Adrenal gland (tissue), 12 donors: ENCODE data around the gene MSH2. TPM values are rescaled to one million over a fixed set of nuclear protein-coding genes. Genes with fewer than 3 reads are reported as not detected.
A peak's percentile ranks its signal among the peaks of the same experiment; 100 is the strongest.

Source experiments
- DNase-seq, 7 donors: peaks; one replicate each; pipeline ENCODE4 v3.0.0-alpha.2; 2019 to 2020
- H3K27ac ChIP-seq, 5 donors: fragments of 200-600 bp; sonication (generic) in 4 of 5; 1 replicate in 3 of 5; 2 replicates in 2 of 5; pipeline versions ENCODE4 v1.5.1 to v1.8.0; 2016 to 2020; ENCODE audit warnings: mild to moderate bottlenecking in 1 of 5
- H3K27me3 ChIP-seq: fragments of 200-600 bp; 2 replicates; pipeline ENCODE4 v1.8.0; 2021
- H3K36me3 ChIP-seq, 2 donors: fragments of 200-600 bp; replicated peaks in 1 of 2; 1 replicate in 1 of 2; 2 replicates in 1 of 2; pipeline versions ENCODE4 v1.5.1 to v1.8.0; 2018 to 2022
- H3K4me1 ChIP-seq, 2 donors: fragments of 200-600 bp; replicated peaks in 1 of 2; 1 replicate in 1 of 2; 2 replicates in 1 of 2; pipeline versions ENCODE4 v1.5.1 to v1.8.0; 2018 to 2021
- H3K4me3 ChIP-seq, 4 donors: fragments of 200-600 bp; sonication (generic) in 3 of 4; one replicate each; pipeline ENCODE4 v1.5.1; 2016 to 2018
- H3K9me3 ChIP-seq, 3 donors: fragments of 200-600 bp; sonication (generic) in 1 of 3; replicated peaks in 1 of 3; 1 replicate in 2 of 3; 2 replicates in 1 of 3; pipeline versions ENCODE4 v1.5.1 to v1.8.0; 2016 to 2021
- POLR2A ChIP-seq, 2 donors: fragments of 450-650 bp; IDR thresholded peaks; one replicate each; pipeline ENCODE4 v1.6.1; 2017; ENCODE audit warnings: antibody characterized with exemption in 2 of 2, mild to moderate bottlenecking in 2 of 2, moderate library complexity in 1 of 2
- WGBS, 4 donors: extraction: QIAGEN DNeasy Blood & Tissue Kit in 2 of 4; methylation state at CpG; one replicate each; pipeline versions ENCODE4 v1.1.5 to v1.1.7; 2013 to 2017; 5-methylcytosine and 5-hydroxymethylcytosine counted together
- intact Hi-C, 2 donors: fragments of 100-400 bp; cut with DNase I; formaldehyde crosslinking; loops; one replicate each; pipeline versions ENCODE4 v1.14.1 to v1.15.0; 2022 to 2023
- polyA plus RNA-seq, 3 donors: library from polyadenylated mRNA; stranded (reverse); fragments of 200-250 nt in 2 of 3; fragments of 350-450 nt in 1 of 3; fragmentation: Illumina TruSeq in 1 of 3; extraction: RNeasy Lipid Tissue Mini Kit (QIAGEN cat#74804) in 1 of 3; gene quantifications; one replicate each; pipeline ENCODE4 v1.2.3, GENCODE V29; 2013 to 2014
- total RNA-seq, 9 donors: library from RNA; depleted of rRNA in 4 of 9; stranded (reverse); fragments of >200 nt in 4 of 9; fragments of 120-200 nt in 1 of 9; fragmentation: NEBNext Ultra II Directional in 1 of 9; extraction: Animal tissue kit (Norgen Biotek cat#: 25700) in 1 of 9; gene quantifications; one replicate each; pipeline versions ENCODE4 v1.1.0 to v1.2.4, GENCODE V29; 2013 to 2023
- TF ChIP-seq, protein P1 (sequence below), 6 experiments: fragments of 450-650 bp in 4 of 6; fragments of 200-600 bp in 2 of 6; sonication (generic) in 1 of 6; IDR thresholded peaks; 1 replicate in 5 of 6; 2 replicates in 1 of 6; pipeline versions ENCODE4 v1.5.1 to v1.8.0; 2016 to 2021; ENCODE audit warnings: antibody characterized with exemption in 6 of 6, mild to moderate bottlenecking in 2 of 6, moderate library complexity in 1 of 6
- donor health status: healthy with polysubstance abuse.
- donor health status: Bipolar disorder and iron deficiency.
- donor health status: DM: yes; HTN: yes; CAD: no.
- donor health status: DM: no; HTN: no; CAD: no.
- donor health status: DM: no; HTN: no; CAD: no.
- donor health status: DM: yes; HTN: yes; CAD: no.

Gene MSH2
- total and polyA plus RNA-seq, 12 donors = 3.9 to 44.8 (median 11.9) TPM

DNA sequence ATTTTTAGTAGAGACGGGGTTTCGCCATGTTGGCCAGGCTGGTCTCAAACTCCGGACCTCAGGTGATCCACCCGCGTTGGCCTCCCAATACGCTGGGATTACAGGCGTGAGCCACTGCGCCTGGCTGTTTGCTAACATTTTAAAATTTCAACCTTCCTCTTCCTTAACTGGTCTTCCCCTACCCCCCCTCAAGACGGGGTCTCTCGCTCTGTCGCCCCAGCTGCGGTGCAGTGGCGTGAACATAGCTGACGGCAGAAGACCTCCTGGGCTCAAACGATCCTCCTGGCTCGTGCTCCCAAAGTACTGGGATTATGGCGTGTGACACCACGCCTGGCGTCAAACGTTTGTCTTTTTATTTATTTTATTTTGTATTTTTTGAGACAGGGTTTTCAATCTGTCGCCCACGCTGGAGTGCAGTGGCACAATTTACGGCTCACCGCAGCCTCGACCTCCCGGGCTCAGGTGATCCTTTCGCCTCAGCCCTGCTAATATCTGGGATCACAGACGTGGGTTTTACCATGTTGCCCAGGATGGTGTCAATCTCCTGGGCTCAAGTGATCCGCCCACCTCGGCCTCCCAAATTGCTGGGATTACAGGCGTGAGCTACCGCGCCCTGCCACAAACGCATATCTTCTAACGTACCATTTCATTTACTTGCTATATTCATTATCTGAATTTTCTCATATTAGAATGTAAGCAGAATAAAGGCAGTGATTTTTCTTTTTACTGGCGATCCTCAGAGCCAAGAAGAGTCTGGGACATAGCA lies 984 bp upstream of the MSH2 start:
- intact Hi-C loops = no loop called here
- WGBS, 4 donors = 63 to 71% (median 68%) methylated on average over 36 of the region's 36 CpGs
- Histone ChIP-seq H3K4me1 (peaks cover 11 to 13% of the 10 kb centered on the region in 2 donors), H3K27ac (no peak overlapping the region), H3K27me3 (no peaks in the 10 kb centered on the region), H3K4me3 (peak overlapping the region in 2 of 4 donors; percentile 78 to 84), H3K9me3 (no peaks in the 10 kb centered on the region), H3K36me3 (no peaks in the 10 kb centered on the region)
- no peak for DNase-seq
- TF ChIP-seq POLR2A (IDR thresholded peaks at IDR 0.05) = no peak
- TF ChIP-seq, protein P1, sequence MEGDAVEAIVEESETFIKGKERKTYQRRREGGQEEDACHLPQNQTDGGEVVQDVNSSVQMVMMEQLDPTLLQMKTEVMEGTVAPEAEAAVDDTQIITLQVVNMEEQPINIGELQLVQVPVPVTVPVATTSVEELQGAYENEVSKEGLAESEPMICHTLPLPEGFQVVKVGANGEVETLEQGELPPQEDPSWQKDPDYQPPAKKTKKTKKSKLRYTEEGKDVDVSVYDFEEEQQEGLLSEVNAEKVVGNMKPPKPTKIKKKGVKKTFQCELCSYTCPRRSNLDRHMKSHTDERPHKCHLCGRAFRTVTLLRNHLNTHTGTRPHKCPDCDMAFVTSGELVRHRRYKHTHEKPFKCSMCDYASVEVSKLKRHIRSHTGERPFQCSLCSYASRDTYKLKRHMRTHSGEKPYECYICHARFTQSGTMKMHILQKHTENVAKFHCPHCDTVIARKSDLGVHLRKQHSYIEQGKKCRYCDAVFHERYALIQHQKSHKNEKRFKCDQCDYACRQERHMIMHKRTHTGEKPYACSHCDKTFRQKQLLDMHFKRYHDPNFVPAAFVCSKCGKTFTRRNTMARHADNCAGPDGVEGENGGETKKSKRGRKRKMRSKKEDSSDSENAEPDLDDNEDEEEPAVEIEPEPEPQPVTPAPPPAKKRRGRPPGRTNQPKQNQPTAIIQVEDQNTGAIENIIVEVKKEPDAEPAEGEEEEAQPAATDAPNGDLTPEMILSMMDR (IDR thresholded peaks at IDR 0.05) = no peak

DNA sequence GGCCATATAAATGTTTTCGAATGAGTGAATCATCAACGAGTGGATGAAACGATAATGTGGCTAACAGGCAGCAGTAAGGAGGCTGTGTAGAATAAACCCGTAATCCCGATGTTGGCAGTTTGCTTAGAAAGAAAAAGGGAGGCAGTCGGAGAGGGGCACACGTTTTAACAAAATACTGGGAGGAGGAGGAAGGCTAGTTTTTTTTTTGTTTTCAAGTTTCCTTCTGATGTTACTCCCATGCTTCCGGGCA lies 476 bp upstream of the MSH2 start:
- no peak for DNase-seq
- intact Hi-C loops = no loop called here
- Histone ChIP-seq H3K9me3 (no peaks in the 10 kb centered on the region), H3K27ac (peak overlapping the region in 1 of 5 donors; percentile 56), H3K36me3 (no peaks in the 10 kb centered on the region), H3K4me1 (peaks cover 11 to 13% of the 10 kb centered on the region in 2 donors), H3K4me3 (peak overlapping the region in 3 of 4 donors; percentile 73 to 84 (median 78)), H3K27me3 (no peaks in the 10 kb centered on the region)
- TF ChIP-seq POLR2A (IDR thresholded peaks at IDR 0.05) = no peak
- 2 to 3% (median 2%) methylated on average over 8 of the region's 8 CpGs for WGBS, 4 donors

DNA sequence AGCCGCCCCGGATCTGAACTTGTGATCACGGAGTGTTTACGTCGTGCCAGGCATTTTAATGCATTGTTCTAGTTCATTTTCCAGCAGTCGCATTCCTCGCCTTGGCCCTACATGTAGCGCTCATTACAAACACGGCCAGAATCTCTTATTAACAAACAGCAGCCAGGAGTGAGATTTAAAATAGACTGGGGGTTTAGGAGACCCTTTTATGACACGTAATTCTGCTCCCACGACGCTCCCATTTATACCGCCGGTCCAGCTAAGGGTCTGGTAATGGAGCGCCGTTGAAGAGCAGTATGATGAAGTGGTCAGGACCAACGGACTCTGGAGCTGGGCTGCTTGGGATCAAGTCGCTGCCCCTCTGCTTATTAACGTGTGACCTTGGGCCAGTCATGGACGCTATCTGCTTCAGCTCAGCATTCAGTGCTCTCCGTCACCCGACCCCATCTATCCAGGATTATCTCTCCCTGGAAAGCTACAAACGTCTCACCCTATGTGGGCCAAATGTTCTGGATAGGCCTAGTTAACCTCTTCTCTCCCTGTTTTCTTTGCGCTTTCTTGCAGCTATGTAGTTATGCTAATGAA lies 745 bp downstream of the MSH2 start:
- Histone ChIP-seq H3K9me3 (no peaks in the 10 kb centered on the region), H3K36me3 (no peaks in the 10 kb centered on the region), H3K4me3 (peak overlapping the region; percentile 38 to 84 (median 76)), H3K4me1 (peaks cover 11 to 13% of the 10 kb centered on the region in 2 donors), H3K27me3 (no peaks in the 10 kb centered on the region), H3K27ac (peak overlapping the region in 3 of 5 donors; percentile 24 to 56 (median 42))
- TF ChIP-seq, protein P1 (IDR thresholded peaks at IDR 0.05) = no peak
- no peak for TF ChIP-seq POLR2A (IDR thresholded peaks at IDR 0.05)
- WGBS, 4 donors = 4 to 5% (median 5%) methylated on average over 20 to 24 of the region's 24 CpGs
- DNase-seq = no peak
- intact Hi-C loops = no loop called here

DNA sequence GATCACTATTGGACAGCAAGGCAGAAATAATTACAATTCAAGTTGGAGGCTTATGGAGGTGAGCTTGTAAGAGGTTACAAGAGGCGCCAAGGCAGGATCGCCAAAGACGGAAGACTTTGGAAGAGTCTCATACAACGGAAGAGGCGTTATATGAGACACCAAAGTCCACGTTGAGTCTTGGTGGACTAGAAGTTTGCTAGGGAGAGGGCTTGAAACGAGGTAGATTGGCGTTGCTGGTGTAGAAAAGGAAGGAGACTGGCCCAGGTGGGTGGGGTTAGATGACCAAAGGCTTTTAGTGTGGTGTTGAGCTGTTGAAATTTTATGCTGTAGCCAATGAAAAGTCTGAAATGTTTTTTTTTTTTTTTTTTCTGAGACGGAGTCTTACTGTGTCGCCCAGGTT lies 1.4 kb downstream of the MSH2 start:
- Histone ChIP-seq H3K36me3 (no peaks in the 10 kb centered on the region), H3K4me1 (peaks cover 11 to 13% of the 10 kb centered on the region in 2 donors), H3K27ac (no peak overlapping the region), H3K9me3 (no peaks in the 10 kb centered on the region), H3K4me3 (no peak overlapping the region), H3K27me3 (no peaks in the 10 kb centered on the region)
- TF ChIP-seq, protein P1 (IDR thresholded peaks at IDR 0.05) = no peak
- TF ChIP-seq POLR2A (IDR thresholded peaks at IDR 0.05) = no peak
- 90 to 92% (median 92%) methylated on average over 10 of the region's 10 CpGs for WGBS, 4 donors
- no peak for DNase-seq
- intact Hi-C loops = no loop called here
